ENCODE measurements around the gene SOX14.

The SOX14 gene

GRCh38 chr3:137764001-137764433 lies at the start of gene SOX14:
Gene SOX14, plus strand, starts transcription at chr3:137764315. Its CDS starts 470 bp downstream, at chr3:137764785.
- no peak for DNase-seq

- DNase-seq: no peak
Measured at GRCh38 chr3:137714551-137714950, 49.6 kb upstream of the SOX14 start.

- no peak for DNase-seq
Measured at GRCh38 chr3:137724240-137724639, 39.9 kb upstream of the SOX14 start.

GRCh38 chr3:137737208-137737607 lies 26.9 kb upstream of the SOX14 start:
- DNase-seq: no peak

GRCh38 chr3:137738710-137739109 lies 25.4 kb upstream of the SOX14 start:
- DNase-seq: no peak

- no peak for DNase-seq
Measured at GRCh38 chr3:137743608-137744007, 20.5 kb upstream of the SOX14 start.

GRCh38 chr3:137746808-137747207 lies 17.3 kb upstream of the SOX14 start:
- DNase-seq: no peak

- no peak for DNase-seq
Measured at GRCh38 chr3:137759505-137759904, 4.6 kb upstream of the SOX14 start.

GRCh38 chr3:137760341-137761098 lies 3.6 kb upstream of the SOX14 start:
- DNase-seq: no peak

- DNase-seq: no peak
Measured at GRCh38 chr3:137761099-137761562, 3.0 kb upstream of the SOX14 start.

GRCh38 chr3:137761563-137762503 lies 2.3 kb upstream of the SOX14 start:
- DNase-seq: no peak

GRCh38 chr3:137762674-137763593 lies 1.2 kb upstream of the SOX14 start:
- no peak for DNase-seq

GRCh38 chr3:137763594-137763938 lies 549 bp upstream of the SOX14 start:
- no peak for DNase-seq

GRCh38 chr3:137764563-137765309 lies 621 bp downstream of the SOX14 start:
- DNase-seq: no peak

- DNase-seq: no peak
Measured at GRCh38 chr3:137765310-137766033, 1.4 kb downstream of the SOX14 start.

- DNase-seq: no peak
Measured at GRCh38 chr3:137766041-137766875, 2.1 kb downstream of the SOX14 start.

- DNase-seq: no peak
Measured at GRCh38 chr3:137766876-137767537, 2.9 kb downstream of the SOX14 start.

GRCh38 chr3:137767538-137768360 lies 3.6 kb downstream of the SOX14 start:
- DNase-seq: no peak
